GM12891 (cell line): Measurements from ENCODE around the gene FNDC3B.

ENCODE experiments used
- DNase-seq: peaks from one replicate; pipeline ENCODE4 v3.0.0; 2011; ENCODE audit warnings: low spot score; ENCODE audit not compliant: insufficient read length
- FAIRE-seq: peaks from 2 replicates; lab custom pipeline; 2011; peaks lifted over from hg19 to GRCh38; lab: Jason Lieb, UNC
- PAX5 ChIP-seq: IDR thresholded peaks from 2 replicates; pipeline ENCODE4 v1.6.1; 2011; ENCODE audit warnings: low read length, moderate library complexity, mild to moderate bottlenecking; ENCODE audit not compliant: insufficient read depth, severe bottlenecking
- POLR2A ChIP-seq: IDR thresholded peaks from 2 replicates; pipeline ENCODE4 v1.6.1; 2011; ENCODE audit warnings: low read depth, low read length, control low read depth
- POLR2AphosphoS5 ChIP-seq: IDR thresholded peaks from 2 replicates; pipeline ENCODE4 v1.6.1; 2011; ENCODE audit warnings: low read depth, low read length, control low read depth
- POU2F2 ChIP-seq: IDR thresholded peaks from 2 replicates; pipeline ENCODE4 v1.6.1; 2011; ENCODE audit warnings: low read depth, mild to moderate bottlenecking, control low read depth, low read length, moderate library complexity
- SPI1 ChIP-seq: IDR thresholded peaks from 2 replicates; pipeline ENCODE4 v1.6.1; 2011; ENCODE audit warnings: low read depth, low read length, control low read depth
- TAF1 ChIP-seq: IDR thresholded peaks from 2 replicates; pipeline ENCODE4 v1.6.1; 2011; ENCODE audit warnings: low read depth, low read length, control low read depth

Gene FNDC3B

GRCh38 chr3:172070269-172070668 lies 30.9 kb downstream of the FNDC3B start:
- DNase-seq (no peak), FAIRE-seq (no peak)
- TF ChIP-seq POLR2A: no peak
- TF ChIP-seq TAF1: no peak
- TF ChIP-seq SPI1: no peak
- no peak for TF ChIP-seq POLR2AphosphoS5
- TF ChIP-seq POU2F2: no peak
- no peak for TF ChIP-seq PAX5

- FAIRE-seq (no peak), DNase-seq (no peak)
- TF ChIP-seq TAF1 (no peak), POLR2AphosphoS5 (no peak), SPI1 (no peak), POLR2A (no peak), POU2F2 (no peak), PAX5 (no peak)
Observed at GRCh38 chr3:172070802-172071201, 31.4 kb downstream of the FNDC3B start.

GRCh38 chr3:172071780-172072330 lies 32.5 kb downstream of the FNDC3B start:
- FAIRE-seq: no peak
- no peak for DNase-seq
- TF ChIP-seq POU2F2 (no peak), POLR2A (no peak), TAF1 (no peak), SPI1 (no peak), POLR2AphosphoS5 (no peak), PAX5 (no peak)

- no peak for DNase-seq
- TF ChIP-seq SPI1 (no peak), POLR2A (no peak), POU2F2 (no peak), PAX5 (no peak), TAF1 (no peak), POLR2AphosphoS5 (no peak)
- FAIRE-seq: no peak
Observed at GRCh38 chr3:172072543-172072942, 33.2 kb downstream of the FNDC3B start.

- FAIRE-seq: no peak
- TF ChIP-seq POLR2A (no peak), POU2F2 (no peak), SPI1 (no peak), PAX5 (no peak), TAF1 (no peak), POLR2AphosphoS5 (no peak)
Observed at GRCh38 chr3:172073262-172073915, 34.0 kb downstream of the FNDC3B start.

GRCh38 chr3:172074032-172074431 lies 34.7 kb downstream of the FNDC3B start:
- DNase-seq: no peak
- TF ChIP-seq POU2F2: no peak
- TF ChIP-seq PAX5: no peak
- no peak for TF ChIP-seq POLR2A
- TF ChIP-seq POLR2AphosphoS5: no peak
- no peak for TF ChIP-seq TAF1
- TF ChIP-seq SPI1: no peak
- FAIRE-seq: no peak

More at GRCh38 chr3:172073262-172073915, 34.0 kb downstream of the FNDC3B start:
- no peak for DNase-seq

- DNase-seq (no peak), FAIRE-seq (no peak)
- no peak for TF ChIP-seq POLR2AphosphoS5
- no peak for TF ChIP-seq TAF1
- no peak for TF ChIP-seq POU2F2
- no peak for TF ChIP-seq PAX5
- TF ChIP-seq SPI1: no peak
- TF ChIP-seq POLR2A: no peak
Observed at GRCh38 chr3:172074586-172074985, 35.2 kb downstream of the FNDC3B start.

- no peak for DNase-seq
Observed at GRCh38 chr3:172076212-172076611, 36.8 kb downstream of the FNDC3B start.

GRCh38 chr3:172077197-172077757 lies 37.9 kb downstream of the FNDC3B start:
- FAIRE-seq (no peak), DNase-seq (no peak)
- no peak for TF ChIP-seq POLR2A
- no peak for TF ChIP-seq POLR2AphosphoS5
- no peak for TF ChIP-seq PAX5
- TF ChIP-seq TAF1: no peak
- TF ChIP-seq SPI1: no peak
- no peak for TF ChIP-seq POU2F2

More at GRCh38 chr3:172076212-172076611, 36.8 kb downstream of the FNDC3B start:
- TF ChIP-seq POLR2A (no peak), SPI1 (no peak), TAF1 (no peak), POLR2AphosphoS5 (no peak), PAX5 (no peak), POU2F2 (no peak)
- no peak for FAIRE-seq
